Activated T-cell treated with anti-CD3 and anti-CD28 coated beads, Interleukin-2, amount 50 U/mL, for 48 hours (primary cell): Measurements from ENCODE around the gene FRY.

Experiments
- DNase-seq, 2 experiments: peaks; one replicate each; pipeline ENCODE4 v3.0.0-alpha.2; 2020

Gene FRY

DNA sequence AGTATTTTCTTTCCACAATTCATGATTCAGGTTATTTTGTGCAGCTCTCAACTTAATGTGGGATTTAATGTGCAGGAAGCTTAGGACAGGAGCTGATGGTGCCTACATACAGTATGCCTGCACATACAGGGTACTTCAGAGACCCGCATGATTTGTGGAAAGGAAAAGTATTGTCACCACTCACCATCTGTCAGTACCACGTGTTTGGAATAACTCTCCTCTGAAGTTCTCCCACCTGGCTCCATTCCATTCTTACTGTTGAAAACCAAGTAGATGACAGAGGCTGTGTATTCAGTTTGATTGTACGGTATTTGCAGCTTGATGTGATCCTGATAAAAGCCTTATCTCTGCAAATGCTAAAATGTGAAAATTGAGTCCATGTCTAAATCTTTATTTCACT is 197.9 kb downstream of the FRY start:
- no peak for DNase-seq

DNA sequence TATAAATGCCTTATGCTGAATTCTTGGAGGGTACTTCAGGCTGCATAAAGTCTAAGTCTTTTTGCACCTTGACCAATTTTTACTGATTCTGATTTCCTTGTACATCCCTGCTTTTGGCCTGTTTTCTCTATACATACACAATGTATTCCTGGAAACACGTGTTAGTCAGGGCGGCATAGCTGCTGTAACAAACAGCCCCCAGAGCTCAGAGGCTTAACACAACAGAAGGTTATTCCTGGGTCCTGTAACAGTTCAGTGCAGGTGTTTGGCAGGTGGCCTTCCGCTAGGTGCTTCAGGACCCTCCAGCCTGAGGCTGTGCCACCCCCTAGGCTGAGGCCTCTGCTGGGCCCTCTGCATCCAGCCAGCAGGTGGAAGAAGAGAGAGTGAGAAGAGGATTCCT is 200.7 kb downstream of the FRY start:
- no peak for DNase-seq

DNA sequence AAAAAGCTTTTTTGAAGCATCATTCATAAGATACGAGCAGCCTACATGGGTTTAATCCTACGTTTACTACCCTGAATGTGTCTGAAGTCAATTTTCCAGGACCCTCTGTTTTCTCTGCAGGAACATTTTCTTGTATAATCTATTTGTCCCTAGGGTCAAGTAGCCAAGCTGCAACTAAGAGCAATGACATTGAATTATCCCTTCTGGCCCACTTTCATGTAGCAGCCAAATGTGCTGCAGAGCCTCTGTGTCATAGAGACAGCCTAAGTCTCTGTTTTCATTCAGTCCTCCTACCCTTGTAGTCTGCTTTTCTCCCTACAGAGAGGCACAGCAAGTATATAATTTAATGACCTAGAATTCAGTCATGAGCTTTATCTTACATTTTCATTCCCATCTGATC is 201.5 kb downstream of the FRY start:
- no peak for DNase-seq

DNA sequence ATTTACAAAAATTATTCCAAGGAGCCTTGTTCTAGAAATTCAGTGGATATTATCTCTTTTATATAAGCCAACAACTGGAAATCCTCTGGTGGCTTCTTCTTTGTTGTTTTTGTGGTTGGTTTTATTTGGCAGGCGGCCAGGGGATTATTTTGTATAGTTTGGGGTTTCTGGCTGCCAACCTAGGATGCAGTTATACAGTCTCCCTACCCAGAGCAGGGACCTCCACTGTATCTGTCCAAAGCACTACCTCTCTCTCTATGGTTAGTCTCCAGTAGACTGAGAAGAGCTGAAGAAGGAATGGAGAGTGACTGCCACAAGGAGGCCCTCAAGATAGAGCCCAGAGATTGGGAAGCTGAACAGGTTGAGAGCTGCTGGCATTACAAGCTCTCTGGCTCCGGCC is 203.3 kb downstream of the FRY start:
- DNase-seq = no peak

DNA sequence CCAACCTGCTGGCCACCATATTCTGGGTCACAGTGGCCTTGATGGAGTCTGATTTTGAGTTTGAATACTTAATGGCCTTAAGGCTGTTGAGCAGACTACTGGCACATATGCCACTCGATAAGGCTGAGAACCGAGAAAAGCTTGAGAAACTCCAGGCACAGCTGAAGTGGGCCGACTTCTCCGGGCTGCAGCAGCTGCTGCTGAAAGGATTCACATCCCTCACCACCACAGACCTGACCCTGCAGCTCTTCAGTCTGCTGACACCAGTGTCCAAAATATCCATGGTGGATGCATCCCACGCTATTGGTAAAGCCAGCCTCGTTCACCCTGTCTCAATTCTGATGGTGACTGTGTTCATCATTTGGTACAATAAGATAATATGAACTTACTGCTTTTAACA is 206.1 kb downstream of the FRY start:
- no peak for DNase-seq

DNA sequence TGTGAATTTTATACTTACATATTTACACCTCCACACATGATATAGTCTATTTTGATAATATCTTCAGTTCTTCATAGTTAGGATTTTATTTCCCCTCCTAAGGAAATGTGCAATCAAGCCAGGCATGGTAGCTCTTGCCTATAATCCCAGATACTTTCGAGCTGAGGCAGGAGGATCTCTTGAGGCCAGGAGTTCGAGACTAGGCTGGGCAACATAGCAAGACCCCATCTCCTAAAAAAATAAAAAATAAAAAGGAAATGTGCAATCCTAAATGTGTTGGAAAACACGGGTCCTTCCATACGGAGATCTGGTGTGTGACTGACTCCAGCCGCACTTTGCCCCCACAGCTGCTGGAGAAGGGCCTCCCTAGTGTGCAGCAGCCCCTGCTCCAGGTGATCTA is 212.1 kb downstream of the FRY start:
- DNase-seq = no peak

DNA sequence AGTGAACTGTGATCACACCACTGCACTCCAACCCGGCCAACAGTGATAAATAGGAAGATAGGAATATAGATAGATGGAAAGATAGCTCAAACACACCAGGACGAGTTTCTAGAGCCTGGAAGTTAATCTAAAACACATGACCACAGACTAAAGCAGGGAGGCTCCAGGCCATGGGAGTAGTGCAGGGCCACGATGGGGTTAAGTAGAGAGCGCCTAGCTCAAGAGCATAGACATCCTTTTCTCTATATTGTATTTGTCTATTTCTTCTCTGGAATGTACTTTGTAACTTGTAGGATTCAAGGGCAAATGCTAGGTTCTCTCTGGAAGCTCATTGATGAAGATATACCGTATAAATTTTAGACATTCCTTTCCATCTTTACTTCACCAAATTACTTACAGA is 214.0 kb downstream of the FRY start:
- DNase-seq = no peak

DNA sequence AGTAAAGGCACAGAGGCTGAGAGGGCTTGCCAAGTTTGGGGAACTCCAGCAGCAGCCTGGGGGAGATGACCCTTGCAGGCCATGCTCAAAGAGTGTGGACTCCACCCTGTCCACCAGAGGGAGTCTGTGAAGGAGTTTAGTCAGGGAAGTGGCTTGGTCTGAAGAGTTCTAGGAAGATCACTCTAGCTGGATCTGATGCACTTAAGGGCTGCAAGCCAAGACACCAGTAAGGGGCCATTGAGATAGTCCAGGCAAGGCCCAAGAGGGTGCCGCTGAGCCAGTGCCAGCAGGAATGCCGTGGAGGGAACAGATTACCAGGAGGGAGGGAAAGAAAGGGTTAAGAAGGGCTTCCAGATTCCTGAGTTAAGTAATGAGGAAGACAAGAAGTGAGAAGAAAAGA is 214.9 kb downstream of the FRY start:
- peak; percentile 60 to 65 for DNase-seq

DNA sequence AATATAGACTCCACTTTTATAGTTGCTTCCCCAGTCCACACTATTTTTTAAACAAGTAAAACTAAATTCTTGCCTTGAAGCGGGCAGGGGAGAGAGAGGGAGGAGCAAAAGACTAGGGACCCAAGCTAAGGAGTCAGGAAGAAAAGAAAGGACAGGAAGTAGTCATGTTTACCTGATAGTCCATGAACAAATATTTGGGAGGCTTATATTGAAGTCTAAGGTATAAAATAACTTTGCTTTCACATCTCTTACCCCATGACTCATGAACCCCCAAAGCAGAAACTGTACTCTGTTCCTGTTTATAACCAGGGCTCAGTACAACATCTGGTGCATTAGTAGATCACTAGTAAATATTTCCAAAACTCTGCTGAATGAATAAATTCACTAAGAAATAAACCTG is 216.3 kb downstream of the FRY start:
- no peak for DNase-seq

DNA sequence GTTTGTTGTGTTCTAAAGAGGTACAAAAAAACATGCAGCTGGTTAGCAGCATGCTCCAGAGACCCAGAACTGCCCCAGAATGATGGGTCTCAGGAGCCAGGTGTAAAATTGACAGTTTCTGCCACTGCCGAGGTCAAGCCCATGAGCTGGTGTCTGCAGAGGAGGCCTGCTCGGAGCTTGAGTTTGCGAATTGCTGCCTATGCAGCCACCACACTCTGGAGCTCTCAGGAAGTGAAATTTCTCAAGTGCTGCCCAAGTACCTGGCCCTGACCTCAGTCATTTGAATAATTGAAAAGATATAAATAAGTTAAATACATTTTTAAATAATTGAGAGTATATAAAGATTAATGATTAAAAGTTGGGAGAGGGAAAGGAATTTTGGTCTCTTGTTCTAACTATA is 217.2 kb downstream of the FRY start:
- DNase-seq = no peak

DNA sequence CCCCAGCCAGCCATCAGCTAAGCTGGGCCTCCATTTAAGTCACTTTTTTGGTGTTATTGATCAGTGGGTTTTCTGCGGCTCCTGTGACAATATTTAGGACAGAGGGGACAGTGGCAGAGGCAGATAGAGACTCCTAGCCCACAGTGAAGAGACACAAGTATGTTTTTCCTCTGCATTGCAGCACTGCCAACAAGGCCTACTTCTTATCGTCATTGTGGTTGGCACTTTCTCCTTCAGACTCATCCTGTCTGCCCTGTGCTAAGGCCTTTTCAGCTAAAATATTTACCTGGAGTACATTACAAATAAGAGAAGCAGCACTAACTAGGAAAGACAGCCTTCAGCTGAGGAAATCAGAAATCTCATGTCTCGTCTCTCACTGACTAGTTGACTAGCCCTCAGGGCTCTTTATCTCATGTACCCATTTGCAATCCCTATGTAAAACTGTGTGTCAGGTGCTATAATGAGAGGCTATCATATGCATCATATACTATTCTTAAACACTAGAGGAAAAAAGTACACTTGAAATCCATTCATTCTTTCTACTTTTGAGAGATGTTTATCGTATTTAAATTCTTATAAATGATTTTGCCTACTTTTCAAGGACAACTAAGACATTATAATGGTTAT is 221.4 kb downstream of the FRY start:
- no peak for DNase-seq

DNA sequence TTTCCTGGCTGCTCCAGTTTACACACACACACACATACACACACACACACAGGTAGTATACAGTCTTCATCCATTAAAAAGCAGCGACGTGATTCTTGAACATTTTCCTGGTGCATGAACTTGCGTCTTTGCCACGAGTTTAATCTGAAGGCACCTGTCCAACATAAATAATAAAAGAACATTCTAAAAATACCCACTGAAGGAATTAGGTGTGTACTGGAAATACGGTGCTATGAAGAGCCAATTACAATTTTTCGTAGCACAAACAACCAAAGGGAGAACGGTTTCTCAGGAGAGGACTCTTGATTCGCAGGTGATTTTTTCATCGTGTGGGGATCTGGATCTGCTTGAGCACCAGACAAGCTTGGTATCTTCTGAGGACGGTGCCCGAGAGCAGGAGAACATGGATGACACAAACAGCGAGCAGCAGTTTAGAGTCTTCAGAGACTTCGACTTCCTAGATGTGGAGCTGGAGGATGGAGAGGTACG is 222.4 kb downstream of the FRY start:
- DNase-seq = no peak

DNA sequence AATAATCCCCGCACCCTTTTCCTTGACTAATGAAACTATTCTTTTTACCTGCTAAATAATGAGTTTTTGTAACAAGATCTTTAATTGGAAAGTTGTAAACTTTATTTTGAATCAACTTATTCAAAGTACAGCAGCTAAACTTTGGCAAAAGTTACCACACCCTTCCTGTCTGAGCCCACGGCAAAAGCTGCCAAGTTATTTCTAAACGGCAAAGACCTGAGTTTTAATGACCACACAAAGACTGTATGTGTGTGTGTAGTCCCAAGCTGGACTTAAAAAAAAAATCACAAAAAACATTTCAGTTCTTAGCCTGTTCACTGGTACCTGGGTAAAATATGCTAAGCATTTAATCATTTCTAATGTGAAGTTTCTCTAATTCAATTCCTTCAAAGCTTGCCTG is 222.8 kb downstream of the FRY start:
- DNase-seq = no peak

DNA sequence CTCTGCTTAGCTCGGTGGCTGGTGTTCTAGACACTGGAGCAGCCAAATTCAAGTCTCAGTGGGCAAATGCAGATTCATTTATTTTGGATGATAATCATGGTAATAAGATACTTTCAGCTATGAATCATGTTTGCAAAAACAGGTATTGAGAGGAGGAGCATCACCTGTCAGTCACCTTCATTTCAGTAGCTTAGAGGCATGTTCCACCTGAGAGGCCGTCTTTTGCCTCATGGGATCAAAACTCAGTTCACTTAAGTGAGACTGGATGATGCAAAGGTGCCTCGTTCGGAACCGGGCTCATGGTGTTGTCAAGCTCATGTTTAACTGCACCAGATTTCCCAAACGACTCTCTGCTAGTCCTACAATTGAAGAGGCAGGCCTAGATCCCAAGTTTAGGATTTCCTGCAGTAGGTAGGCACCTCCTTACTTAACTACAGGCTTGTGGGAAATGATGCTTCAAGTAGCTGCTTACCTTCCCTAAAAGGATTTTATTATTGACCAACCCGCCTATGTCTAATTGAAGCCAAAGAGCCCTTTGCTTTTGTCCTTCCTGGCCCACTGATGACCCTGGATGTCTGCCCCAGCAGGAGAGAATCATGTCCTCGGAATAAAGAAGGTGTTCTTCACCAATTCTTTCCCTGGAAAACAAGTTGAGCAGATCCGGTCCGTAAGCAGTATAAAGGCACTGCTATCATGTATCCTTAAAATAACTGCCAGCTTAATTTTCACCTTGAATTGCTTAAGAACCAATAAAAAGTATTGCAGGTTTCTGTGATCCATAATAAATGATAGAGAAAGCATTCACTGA is 223.5 kb downstream of the FRY start:
- no peak for DNase-seq

DNA sequence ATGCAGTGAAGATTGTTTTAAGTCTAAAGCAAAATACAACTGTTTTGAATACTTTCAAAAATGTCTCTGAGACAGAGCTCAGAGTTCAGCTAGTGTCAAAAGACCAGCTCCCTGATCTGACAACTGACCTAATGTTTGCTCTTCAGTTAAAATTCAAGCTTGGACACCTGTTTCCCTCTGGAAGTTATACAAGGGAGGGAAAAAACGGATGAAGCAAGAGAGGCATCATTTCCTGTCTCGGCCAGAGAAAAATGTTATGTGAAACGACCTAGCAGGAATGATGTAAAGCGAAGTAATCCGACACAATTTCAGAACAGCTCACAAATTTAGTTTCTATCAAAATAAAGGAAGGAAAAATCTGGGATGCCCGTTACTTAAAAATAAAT is 224.1 kb downstream of the FRY start:
- DNase-seq = no peak

DNA sequence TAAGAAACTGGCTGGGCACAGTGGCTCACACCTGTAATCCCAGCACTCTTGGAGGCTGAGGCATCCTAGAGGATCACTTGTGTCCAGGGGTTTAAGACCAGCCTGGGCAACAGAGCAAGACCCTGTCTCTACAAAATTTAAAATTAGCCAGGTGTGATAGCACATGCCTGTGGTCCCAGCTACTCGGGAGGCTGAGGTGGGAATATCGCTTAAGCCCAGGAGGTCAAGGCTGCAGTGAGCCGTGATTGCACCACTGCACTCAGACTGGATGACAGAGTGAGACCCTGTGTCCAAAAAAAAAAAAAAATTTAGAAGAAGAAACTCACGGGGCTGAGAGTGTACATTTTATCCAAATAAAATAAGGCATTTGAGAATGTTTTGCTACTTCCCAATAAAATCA is 224.7 kb downstream of the FRY start:
- no peak for DNase-seq

DNA sequence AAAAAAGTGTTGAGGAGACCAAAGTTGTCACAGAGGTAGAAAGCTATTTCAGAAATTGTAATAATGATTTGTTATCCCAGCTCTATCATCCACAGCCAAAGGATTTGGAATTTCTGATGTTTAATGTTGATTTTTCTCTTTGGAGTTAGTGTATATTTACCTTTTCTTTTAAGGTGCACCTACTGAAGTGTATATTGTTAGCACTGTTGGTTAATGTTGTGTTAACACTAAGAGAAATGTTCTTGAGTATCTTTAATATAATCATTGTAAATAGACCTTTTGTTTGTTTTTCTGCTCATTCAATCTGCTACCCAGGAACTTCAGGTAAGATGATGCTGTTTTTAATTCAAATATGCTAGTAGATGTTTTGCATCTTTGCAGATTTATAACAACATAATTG is 226.1 kb downstream of the FRY start:
- DNase-seq = no peak

DNA sequence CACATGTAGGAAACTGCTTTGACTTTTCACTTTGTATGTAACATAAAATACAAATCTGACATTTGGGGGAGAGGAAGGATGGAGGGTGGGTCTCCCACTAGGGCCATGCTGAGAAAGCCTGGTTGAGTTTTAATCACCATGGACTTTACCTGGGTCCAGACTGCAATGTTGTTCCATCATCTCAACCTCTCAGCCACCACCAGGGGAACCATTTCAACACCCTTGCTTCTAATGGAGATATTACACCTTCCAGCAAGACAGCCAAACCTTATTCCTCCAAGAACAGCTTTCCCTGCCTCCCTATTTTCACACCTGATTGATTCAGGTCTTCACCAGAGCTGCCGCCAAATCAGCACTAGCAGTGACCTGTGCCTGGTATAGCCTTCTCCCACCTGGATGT is 227.5 kb downstream of the FRY start:
- no peak for DNase-seq

DNA sequence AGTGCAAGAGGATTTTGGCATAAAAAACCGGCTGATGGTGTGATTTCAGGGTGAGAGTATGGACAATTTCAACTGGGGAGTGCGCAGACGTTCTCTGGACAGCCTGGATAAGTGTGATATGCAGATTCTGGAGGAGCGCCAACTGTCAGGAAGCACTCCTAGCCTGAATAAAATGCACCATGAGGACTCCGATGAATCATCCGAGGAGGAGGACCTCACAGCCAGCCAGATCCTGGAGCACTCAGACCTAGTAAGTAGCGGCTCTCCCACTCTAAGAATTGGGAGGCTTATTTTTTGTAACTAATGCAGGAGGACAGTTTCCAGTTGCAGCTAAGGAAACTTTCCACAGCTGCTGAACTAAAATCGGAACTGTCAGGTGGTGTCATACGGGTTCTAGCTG is 230.0 kb downstream of the FRY start:
- no peak for DNase-seq

DNA sequence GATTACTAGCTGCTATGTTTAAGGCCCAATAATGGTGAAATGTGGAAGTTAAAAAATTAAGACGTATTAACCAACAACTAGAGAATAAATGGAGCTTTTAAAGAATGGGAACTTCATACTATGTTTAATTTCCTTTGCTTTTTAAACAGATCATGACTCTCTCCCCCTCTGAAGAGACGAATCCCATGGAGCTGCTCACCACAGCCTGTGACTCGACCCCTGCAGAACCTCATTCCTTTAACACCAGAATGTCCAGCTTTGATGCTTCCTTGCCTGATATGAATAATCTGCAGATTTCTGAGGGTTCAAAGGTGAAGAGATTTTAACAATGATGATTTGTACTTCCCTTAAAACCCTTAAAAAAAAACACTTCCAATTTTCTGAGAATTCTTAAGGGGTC is 230.6 kb downstream of the FRY start:
- no peak for DNase-seq

DNA sequence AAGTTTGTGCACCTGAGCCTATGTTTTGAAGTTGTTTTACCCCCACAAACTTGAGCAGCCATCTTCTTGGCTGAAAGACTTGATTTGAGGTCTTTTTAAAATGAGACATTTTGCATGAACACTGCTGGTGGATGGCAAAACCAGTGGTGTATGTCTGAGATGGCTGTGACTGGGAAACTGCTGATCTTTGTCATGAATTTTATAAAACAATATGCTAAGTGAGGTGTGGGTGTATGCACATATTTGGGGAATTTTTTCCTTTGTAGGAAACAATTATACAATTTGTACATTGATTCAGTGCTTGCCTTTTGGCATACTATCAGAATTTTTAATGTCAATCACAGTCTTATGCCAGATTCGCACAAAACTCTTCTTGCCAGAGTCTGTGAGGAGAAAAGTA is 231.0 kb downstream of the FRY start:
- DNase-seq = no peak

DNA sequence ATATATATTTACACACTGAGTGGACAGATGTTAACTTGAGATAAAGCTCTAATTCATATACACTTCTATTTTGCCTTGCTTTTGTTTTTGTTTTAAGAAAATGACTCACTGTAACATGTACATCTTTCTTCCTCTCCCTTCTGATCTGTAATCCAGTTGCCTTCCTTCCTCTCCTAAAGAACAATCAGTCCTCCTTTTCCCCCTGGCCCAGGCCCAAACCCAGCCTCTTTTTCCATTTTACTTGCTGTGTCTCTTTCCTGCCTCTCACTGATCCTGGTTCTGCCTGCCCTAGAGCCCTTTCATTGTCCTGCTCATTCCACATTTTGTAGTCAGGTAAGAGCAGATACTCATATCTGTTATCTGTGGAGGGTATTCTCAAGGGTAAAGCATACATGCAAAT is 232.8 kb downstream of the FRY start:
- DNase-seq = no peak

DNA sequence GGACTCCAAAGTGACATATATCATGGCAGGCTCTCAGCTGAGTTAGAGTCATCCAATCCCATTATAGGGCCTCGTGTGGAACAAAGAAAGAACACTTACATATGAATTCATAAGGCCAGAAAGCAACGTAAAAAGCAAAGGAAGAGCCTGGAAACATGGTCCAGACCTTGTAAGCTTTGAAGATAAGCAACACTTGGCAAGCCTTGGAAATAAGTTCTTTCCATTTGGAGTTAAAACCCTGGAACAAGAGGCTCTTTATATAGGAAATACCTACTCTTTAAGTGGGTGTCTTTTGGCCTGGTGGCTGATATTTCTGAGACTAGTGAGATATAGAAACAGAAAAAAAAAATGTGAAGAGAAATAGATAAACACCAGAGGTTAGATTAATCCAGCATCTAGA is 234.2 kb downstream of the FRY start:
- DNase-seq = no peak

DNA sequence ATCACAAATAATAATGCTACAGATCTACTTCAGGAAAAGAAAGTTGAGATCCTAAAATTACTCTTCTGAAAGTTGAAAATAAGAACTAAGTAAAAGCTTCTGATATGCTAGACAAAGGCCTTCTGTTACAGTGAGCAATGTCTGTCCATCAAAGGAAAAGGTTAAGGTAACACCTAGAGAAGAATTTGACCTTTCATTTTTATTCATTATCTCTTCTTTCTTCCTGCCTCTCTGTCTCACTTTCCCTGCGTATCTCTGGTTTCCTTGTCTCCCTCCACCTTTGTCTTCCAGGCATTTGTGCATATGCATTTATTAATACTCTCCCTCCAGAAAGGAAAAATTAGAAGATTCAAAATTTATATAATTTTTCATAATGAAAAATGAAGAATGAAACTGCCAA is 234.6 kb downstream of the FRY start:
- no peak for DNase-seq
